Measurements from ENCODE around the gene SVIL.
"Not testable (repeated sequence)": the region's sequence is repeated elsewhere in the genome, so short reads cannot be mapped to it uniquely, and the experiment has no call there.

SVIL gene

GRCh38 chr10:29621161-29621560, 13.6 kb downstream of the SVIL start:
- no peak for DNase-seq

GRCh38 chr10:29620112-29620690, 14.6 kb downstream of the SVIL start:
- DNase-seq: no peak

- no peak for DNase-seq
Measured at GRCh38 chr10:29619241-29619669, 15.5 kb downstream of the SVIL start.

- DNase-seq: no peak
Measured at GRCh38 chr10:29618341-29619171, 16.2 kb downstream of the SVIL start.

GRCh38 chr10:29617880-29618340, 16.9 kb downstream of the SVIL start:
- no peak for DNase-seq

- no peak for DNase-seq
Measured at GRCh38 chr10:29616542-29616941, 18.2 kb downstream of the SVIL start.

DNA sequence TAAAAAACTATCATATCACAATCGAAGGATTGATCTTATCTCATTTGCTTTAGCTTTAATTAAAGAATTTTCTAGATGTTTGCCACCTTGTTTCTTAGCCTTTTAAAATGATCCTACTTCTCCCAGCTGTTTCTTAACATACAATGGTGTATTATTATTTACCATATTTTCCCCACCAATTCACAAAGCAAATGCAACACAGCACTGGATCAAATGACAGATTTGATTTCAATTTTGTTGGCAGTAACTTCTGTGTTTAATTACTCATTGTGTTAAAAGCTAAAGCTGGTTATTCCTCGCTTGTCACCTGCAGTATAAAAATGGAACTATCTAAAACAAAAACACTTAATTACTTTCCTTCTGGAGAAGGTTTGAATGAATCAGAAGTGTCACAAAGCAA, 19.6 kb downstream of the SVIL start:
- no peak for DNase-seq

GRCh38 chr10:29614289-29614688, 20.5 kb downstream of the SVIL start:
- DNase-seq: not testable (repeated sequence)

DNA sequence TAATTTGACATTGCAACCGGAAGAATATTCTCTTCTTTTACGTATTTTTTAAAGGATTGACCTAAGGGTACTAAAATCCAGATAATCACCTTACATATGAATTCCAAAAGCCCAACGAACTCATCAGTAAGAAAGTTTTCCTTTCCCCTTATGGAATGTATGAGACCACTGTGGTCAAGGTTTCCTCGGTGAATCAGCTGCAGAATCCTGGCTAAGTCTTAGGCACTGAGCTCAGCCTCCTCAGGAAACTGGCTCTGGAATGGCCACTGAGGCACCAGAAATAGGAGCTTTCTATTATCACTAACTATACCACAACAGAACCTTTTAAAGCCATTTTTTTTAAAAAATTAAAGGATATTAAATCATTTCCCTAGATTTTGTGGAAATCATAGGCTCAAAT, 21.0 kb downstream of the SVIL start:
- DNase-seq: no peak

DNA sequence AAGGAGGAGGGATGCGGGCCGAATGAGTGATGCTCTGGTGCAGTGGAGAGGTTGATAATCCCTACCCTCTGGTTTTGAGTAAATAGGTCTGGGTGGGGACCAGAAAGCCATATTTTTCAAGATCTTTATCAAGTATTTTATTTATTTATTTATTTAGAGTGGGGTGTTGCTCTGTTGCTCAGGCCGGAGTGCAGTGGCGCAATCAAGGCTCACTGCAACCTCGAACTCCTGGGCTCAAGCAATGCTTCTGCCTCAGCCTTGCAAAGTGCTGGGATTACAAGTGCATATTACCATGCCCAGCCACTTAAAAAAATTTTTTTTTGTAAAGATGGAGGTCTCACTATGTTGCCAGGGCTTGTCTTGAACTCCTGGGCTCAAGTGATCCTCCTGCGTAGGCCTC, 21.6 kb downstream of the SVIL start:
- DNase-seq: no peak

DNA sequence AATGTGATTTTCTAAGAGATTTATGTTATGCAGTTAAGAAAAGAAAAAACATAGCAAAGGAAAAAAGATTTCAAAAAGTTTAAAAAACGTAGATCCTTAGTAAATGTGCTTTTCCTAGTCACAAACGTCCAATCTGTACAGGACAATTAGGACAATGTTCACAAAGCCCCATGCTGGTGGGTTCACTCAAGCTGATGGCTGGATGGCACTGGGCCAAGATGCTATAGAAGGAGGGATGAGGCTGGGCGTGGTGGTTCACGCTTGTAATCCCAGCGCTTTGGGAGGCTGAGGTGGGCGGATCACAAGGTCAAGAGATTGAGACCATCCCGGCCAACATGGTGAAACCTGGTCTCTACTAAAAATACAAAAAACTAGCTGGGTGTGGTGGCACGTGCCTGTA, 22.1 kb downstream of the SVIL start:
- no peak for DNase-seq

GRCh38 chr10:29611781-29612381, 22.9 kb downstream of the SVIL start:
- no peak for DNase-seq

- no peak for DNase-seq
Measured at GRCh38 chr10:29610876-29611647, 23.7 kb downstream of the SVIL start.

GRCh38 chr10:29610331-29610730, 24.4 kb downstream of the SVIL start:
- not testable (repeated sequence) for DNase-seq

DNA sequence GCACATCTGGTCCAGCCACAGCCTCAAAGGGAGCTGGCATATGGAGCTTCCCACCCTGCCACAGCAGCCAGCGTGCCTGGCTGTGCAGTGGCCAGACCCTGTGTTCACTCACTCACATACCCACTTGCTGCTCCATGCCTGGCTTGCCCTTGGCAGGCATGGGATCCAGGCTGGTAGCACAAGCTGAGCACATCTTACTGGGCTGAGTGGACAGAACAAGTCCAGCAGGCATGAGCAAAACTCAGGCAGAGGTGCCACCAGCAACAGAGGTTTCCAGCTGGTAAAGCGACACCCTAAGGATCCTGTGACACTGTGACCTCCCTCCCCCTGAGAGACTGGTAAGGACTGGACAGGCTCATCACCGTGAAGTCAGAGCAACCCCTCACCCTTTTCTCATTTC, 25.1 kb downstream of the SVIL start:
- DNase-seq: no peak

DNA sequence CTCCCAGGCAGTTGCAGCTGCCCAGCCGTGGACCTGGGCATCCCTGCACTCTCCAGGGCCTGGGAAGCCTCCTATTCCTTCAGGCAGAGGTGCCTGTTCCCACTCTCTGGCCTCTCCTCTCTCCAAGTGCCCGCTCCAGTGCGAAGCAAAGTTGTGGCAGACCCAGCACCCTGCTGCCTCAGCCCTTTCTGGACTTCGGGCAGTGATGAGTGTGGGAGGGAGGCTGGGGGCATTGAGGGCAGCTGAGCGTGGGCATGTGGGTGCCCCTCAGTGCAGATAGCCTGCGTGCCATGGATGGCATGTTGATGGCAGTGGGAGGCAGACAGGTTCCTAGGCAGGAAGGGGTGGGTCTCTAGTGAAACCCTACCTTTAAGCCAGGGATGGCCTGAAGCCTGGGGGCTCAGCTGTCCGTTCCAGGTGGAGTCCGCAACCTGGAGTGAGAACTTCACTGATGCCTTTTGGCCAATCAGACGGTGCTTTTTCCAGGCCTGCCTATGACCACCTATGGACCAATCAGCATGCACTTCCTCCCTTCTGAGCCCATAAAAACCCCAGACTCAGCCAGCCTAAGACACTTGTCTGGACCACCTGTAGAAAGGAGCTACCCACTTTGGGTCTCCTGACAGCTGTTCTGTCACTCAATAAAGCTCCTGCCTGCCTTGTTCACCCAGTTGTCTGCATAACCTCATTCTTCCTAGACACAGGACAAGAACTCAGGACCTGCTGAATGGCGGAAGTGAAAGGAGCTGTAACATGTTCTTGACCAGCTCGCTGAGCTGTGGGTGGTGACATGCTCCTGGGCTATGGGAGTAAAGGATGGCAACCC, 26.1 kb downstream of the SVIL start:
- no peak for DNase-seq

- DNase-seq: no peak
Measured at GRCh38 chr10:29608062-29608461, 26.7 kb downstream of the SVIL start.

DNA sequence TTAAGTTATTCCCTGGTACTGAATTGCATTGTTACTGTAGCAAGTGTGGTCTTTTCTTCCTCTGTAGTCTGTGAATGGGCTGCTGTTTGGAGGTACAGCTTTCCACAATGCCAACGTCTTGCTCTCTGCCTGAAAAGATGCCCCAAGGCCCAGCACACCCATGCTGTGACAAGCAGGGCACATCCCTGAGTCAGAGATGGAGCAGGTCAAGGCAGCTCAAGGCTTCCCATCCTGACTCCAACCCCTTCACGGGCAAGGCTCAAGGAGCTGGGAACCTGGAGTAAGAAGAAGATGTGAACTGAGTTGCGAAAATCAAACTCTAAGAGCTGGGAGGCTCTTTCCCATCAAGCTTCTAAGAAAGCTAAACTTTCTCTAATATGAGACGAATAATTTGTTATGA, 27.2 kb downstream of the SVIL start:
- no peak for DNase-seq

DNA sequence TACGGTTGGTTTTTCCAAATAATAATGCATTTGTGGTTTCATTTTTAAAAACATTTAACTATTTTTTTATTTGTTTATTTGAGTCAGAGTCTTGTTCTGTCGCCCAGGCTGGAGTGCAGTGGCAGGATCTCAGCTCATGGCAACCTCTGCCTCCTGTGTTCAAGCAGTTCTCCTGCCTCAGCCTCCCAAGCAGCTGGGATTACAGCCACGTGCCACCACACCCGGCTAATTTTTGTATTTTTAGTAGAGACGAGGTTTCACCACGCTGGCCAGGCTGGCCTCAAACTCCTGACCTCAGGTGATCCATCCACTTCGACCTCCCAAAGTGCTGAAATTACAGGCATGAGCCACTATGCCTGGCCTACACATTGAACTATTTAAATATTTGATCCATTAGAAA, 28.1 kb downstream of the SVIL start:
- not testable (repeated sequence) for DNase-seq

GRCh38 chr10:29604291-29604825, 30.4 kb downstream of the SVIL start:
- no peak for DNase-seq

DNA sequence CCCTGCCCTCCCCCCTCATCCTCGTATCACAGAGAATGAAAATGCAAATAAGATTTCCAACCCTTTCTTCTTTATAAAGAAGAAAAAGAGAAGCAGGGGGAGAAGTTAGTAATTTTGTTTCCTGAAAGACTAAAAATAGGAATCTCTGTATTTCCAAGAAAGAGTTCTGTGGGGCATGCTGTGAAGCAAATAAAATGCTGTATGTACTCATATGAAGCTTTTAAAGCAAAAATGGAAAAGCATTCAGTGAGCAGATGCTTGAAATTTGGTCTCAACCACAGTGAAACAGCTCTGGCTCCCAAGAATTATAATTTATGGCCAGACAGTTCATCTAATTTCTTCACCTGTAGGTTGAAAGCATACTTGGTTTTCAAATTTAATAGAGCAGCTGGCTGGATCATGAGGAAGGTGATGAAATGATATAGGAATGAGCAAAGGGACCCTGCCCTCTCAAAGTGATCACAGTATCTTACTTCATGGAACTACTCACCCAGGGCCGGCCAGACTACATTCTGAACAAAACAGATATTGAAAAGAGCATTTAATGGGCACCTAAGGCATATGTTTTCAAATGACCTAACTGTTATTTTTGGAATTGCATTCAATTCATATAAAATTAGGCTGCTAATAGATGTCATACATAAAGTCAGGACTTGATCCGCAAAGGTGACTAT, 31.4 kb downstream of the SVIL start:
- no peak for DNase-seq

GRCh38 chr10:29600821-29601220, 34.0 kb downstream of the SVIL start:
- no peak for DNase-seq
